GM21528 (cell line): ENCODE results near the gene CDH11.

Experiments used
- ATAC-seq: cut with Tn5 transposase; IDR thresholded peaks from one replicate; pipeline ENCODE4 v1.9.1; 2021; ENCODE audit warnings: mild to moderate bottlenecking, moderate library complexity; ENCODE audit not compliant: unreplicated experiment, low FRiP score

The CDH11 gene, protein sequence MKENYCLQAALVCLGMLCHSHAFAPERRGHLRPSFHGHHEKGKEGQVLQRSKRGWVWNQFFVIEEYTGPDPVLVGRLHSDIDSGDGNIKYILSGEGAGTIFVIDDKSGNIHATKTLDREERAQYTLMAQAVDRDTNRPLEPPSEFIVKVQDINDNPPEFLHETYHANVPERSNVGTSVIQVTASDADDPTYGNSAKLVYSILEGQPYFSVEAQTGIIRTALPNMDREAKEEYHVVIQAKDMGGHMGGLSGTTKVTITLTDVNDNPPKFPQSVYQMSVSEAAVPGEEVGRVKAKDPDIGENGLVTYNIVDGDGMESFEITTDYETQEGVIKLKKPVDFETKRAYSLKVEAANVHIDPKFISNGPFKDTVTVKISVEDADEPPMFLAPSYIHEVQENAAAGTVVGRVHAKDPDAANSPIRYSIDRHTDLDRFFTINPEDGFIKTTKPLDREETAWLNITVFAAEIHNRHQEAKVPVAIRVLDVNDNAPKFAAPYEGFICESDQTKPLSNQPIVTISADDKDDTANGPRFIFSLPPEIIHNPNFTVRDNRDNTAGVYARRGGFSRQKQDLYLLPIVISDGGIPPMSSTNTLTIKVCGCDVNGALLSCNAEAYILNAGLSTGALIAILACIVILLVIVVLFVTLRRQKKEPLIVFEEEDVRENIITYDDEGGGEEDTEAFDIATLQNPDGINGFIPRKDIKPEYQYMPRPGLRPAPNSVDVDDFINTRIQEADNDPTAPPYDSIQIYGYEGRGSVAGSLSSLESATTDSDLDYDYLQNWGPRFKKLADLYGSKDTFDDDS

DNA sequence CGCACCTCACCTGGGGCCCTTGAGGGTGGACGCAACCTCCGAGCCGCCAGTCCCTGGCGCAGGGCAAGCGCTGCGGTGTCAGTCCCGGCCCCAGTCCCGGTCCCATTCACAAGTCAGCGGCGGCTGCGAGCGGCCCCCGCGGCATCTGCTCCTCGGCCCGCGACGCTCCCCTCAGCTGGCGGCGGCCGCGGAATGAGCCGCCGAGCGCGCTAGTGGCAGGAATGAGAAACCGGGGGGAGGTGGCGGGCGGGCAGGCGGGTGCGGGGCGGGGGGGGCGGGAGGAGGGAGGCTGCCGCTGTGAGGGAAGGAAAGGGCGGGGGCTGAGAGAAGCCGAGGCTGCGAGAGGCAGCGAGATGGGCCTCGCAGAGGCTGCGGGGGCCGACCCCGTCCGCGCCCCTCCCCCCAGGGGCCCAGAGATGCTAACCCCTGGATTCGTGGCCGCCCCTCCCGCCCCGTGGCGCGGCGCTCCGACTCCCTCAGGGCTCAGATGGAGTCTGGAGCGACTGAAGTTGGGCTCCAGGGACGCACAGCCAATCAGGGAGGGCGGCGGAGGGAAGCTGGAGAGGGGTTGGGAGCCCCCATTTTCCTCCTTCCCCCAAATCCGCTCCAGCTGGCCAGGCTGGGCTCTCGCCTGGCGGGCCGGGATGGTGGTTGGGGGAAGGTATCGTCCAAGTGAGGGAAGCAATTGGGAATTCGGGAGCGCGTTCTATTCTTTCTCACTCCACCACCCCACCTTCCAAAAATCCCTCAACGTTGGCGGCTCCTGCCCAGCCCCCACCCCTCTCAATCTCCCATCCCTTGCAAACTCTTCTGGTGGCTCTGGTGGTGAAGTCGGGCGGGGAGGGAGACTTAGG is at the start of gene CDH11:
CDH11 (minus strand) TSS at position 194 of the 854 bp plus-strand sequence. CDS start 117,194 bp downstream, outside the sequence.
- ATAC-seq: no peak

DNA sequence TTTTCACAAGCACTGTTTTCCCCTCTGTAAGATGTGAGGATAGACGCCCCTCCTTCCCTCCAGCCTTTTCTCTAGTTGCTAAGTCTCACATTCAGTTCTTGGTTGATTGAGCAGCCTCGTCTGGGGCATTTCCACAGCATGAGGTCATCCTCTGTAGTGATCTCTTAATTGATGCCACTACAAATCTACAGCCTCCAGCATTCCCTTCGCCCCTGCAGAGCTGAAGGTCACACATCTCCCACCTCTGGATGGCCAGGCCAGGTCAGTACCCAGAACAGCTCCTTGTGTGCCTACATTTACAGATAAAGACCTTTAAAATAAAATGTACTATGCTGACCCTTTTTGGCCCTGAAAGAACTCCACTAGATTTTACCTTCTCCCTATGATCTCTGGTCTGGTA is 32.5 kb upstream of the CDH11 start:
- ATAC-seq: no peak

DNA sequence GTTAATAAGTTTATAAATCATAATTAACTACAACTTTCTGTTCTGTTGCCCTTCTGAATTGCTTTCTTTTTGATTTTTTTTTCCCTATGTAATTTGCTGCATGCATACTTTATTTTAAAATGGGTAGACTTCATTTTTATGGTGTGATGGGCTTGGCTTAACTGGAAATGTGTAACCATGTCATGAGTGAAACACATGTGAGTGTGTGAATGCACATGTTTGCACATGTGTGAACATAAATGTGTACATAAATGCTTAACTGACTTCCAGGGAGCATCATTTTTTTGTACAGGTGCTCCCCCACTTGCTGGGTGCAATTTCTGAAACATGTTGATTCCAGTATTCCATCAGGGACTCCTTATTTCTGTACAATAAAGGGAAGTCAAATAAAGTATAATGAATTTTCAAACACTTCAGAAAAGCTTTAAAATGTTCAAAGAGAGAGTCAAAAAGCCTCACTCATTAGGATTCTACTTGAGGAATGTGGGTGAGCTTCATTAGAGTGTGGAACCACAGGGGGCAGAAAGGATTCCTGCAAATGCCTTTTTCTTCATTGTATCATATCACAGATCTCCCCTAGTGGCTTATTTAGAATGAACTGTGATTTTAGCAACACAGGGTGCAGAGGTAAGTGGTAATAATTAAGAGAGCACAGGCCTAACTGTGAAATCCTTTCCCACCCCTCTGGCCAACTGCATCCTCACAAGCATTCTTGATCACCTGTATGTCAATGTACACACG is 31.7 kb upstream of the CDH11 start:
- no peak for ATAC-seq

DNA sequence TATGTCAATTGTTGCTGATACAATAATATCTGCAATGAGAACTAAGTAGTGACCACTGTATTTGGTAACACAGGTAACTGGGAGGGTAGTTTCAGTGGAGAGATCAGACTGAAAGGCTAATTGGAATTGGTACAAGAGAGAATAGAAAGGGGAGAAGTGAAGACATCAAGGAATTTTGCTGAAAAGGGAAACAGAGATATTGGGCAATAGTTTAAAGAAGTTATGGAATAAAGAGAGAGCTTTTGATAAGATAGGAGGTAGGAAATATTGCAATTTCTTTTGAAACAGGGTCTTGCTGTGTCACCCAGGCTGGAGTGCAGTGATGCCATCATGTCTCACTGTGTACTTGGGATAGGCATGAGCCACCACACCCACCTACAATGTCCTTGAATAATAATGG is 26.9 kb upstream of the CDH11 start:
- ATAC-seq: no peak

DNA sequence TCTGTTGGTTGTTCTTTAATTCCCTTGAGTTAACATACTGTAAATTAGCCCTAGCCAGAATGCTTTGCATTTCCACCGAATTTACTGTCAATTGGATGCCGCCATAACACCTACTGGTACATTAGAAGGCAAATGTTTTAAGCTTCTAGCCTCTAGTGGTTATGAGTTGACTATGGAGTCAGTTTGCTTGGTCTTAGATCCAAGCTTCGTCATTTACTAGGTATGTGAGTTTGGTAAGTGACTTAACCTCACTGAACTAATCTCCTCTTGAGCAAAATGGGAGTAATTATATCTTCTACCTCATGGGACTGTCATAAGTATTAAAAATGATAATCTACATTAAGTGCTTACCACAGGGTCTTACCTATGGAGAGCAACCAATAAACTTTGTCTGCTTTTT is 20.4 kb upstream of the CDH11 start:
- ATAC-seq: no peak

DNA sequence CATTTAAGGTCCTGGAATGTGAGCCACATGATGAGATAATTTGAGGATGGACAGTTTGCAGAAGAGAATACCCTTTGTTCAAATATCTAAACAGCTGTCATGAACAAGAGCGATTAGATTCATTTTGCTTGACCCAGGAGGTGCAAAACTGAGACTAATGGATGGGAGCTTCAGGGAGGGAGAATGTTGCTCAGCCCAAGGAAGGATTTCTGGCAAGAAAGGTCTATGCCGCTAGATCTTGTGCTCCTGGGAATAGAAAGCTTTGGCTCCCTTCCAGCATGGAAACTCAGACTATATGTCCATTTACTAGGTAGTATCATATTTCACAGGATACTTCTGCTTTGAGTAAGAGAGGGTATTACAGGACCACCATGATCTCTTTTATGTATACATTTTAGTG is 14.8 kb upstream of the CDH11 start:
- no peak for ATAC-seq

DNA sequence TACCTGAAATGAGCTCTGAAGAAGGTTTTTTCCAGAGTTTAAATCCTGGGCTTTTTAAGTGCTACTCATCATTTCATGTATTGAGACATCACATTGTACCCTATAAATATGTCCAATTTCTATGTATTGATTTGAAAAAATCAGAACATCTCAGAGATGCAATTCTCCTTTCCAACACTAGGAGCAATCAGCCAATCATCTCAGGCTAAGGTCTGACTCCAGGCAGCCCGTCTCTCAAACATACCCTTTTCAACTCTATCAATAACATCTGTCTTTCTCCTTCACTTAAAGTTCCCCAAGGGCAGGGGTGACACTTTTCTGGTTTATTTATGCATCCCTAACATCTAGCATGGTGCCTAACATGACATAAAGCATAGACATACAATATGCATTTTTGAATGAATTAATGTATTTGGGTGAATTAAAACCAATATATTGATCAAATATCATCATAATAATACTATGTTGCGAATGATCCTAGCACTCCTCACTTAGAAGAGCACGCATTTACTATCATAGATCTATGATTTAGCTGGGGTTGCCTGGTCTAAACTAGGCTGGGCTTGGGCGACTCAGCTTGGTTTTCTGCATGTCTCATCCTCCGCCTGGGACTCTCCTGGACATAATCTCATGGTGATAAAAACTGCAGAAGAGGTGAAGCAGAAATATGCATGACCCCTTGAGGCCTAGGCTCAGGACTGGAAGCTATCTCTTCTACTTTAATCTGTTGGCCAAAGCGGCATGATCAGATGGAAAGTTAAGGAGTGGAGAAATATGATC is 5.2 kb upstream of the CDH11 start:
- no peak for ATAC-seq

DNA sequence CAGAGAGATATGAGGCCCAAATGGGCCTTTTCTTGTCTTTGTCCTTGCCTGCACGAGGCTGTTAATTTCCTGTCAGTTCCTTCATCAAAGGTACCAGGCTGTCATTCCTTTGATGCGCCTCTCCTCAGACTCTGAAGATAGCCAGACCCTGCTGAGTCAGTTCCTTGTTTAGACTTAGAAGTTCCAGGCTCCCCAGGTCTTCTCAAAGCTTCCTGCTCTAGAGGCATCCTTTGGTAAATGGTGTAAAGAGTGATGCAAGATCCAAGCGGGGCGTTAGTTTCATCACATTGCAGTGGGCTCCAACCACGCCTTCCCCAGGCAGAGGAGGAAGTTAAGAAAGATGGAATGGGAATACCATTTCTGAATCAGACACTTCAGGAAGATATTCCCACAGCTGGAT is 4.0 kb upstream of the CDH11 start:
- no peak for ATAC-seq

DNA sequence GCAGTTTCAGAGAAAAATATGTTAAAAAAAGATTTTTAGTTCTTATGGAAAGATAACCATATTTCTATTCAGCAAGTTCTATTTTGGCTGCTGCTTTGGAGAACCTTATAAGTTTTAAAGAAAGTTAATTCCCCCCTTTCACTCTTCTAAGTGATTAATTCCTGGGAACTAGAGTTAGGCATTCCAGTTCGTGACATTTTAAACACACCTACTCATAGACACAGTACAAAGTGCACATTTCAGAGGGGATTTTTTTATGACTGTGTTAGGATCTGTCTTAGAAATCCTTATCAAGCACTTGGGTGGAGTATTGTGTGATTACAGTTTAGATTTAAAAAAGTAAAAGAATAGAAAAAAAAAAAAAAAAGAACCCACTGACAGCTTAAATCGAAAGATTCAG is 3.5 kb upstream of the CDH11 start:
- no peak for ATAC-seq

DNA sequence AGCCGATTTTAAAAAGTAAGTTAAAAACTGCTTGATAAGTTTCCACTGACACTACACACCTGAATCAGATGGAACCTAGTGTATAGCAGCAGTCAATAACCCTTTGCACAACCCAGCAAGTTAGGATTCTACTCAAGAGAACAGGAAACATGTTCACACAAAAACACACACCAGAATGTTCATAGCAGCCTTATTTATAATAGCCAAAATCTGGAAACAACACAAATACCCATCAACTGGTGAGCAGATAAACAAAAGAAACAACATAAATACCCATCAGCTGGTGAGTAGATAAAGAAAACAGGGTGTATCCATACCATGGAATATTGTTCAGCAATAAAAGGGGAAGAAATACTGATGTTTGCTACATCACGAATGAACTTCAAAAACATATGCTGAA is 2.7 kb upstream of the CDH11 start:
- ATAC-seq: no peak

DNA sequence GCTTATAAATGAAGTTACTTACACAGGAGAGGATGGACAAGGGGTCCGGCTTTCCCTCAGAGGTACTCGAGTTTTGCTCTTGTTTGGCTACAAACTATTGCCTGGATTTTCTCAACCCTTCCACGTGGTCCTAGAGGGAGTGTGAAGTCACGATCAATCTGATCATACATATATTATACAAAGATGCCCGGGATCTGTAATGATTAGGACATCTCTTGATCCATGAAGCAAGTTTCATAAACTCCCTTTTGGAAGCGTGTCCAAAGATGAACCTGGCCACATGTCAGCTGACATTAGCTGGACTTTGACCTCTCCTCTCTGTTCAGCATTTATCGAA is 2.3 kb upstream of the CDH11 start:
- no peak for ATAC-seq

DNA sequence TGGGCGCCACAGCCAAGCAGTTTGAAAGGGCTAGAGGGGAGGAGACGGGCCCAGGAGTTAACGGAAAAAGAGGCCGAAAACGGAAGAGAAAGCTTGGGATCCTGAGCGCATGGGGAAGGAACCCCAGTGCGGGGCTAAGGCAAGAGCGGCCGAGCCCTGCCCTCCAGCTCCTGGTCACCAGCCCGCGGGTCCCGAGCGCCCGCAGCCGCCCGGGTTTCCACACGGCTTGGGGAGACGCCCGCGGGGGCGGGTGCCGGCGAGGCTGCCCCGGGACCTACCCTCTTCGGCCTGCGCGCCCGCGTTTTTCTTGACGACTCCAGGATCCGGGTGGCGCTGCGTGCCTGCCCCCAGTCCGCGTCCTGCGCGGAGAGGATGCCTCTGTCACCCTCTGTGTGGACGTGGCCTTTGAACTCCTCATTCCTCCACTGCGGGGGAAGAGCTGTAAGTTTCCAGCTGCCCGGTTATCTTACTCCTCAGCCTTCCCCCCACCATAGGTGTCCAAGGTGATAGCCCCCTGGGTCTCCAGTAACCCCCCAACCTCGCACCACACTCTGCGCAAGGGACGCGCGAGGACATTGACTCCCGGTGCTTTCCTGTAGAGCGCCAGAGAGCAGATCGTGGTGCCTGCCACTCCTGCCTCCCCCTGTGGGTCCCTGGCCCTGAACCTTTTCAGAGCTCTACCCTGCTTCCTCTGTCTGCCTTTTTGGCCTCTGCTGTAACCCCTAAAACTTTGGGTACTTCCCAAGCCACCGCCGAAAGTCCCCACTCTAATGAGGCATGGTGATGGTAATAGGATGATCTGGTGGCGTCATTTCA is 1.7 kb upstream of the CDH11 start:
- no peak for ATAC-seq

DNA sequence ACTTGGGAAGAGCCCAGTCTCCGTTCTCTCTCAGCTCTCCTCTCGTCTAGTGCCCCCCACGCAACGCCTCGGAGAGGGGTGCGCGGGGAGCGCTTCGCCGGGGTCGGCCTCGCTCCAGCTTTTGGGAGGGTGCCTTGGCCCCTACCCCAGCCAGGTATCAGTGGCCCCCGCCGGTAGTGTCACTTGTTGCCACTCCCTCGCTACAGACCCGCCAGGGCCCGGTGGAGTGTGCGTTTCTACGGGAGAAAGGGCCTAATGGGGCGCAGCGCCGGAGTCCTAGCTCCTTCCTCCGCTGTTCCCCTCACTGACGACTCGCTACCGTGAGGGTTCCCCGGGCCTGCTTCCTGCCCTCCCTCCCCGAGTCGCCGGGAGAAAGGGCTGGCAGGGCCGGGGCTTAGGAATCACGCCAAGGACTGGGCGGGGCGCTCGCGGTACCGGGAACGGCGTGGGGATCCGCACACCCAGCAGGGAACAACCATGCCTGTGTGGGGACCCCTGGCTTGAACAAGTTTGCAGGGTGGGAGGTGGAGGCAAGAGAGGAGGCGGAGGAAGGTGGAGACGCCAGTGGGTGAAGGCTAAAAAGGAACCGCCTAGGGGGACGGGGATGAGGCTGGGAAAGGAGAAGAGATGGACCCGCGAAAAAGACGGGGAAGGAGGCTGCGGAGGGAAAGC is 997 bp upstream of the CDH11 start:
- ATAC-seq: no peak

DNA sequence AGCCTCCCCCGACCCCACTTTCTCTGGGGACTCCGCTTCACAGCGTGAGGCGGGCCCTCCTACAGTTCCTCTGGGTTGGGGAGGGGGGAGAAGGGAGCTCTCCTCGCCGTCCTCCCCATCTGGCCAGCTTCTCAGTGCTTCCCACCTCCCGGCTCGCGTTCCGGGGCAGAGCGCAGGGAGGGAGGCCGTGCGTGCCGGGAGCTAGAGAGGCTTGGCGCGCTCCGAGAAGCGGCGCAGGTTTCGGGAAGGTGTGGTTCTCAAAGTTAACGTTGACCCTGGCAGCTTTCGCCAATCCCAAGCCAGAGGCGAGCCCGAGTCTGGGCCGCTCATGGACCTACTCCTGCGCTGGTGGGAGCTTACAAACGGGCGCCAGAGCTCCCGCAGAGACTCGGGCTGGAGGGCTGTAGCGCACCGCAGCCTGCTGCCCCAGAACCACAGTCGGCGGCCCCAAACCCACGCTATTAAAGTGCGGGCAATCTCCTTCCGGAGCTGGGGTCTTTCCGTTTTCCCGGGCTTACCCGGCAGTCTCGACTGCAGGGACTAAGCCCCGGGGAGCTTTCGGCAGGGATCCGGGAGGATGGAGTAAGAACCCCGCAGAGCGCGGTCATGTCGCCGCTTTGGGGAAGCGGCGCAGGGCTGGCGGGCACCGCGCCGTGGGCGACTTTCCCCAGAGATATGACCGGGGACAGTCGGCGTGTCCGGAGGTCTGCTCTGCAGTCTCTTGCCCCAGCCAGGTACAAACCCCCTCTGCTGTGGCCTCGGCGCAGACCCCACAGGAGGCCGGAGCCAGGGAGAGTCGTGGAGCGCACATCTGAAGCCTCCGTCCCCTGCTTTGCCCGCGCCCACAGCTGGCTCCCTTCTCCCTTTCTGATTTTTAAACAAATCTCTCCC is 787 bp downstream of the CDH11 start:
- ATAC-seq: no peak

DNA sequence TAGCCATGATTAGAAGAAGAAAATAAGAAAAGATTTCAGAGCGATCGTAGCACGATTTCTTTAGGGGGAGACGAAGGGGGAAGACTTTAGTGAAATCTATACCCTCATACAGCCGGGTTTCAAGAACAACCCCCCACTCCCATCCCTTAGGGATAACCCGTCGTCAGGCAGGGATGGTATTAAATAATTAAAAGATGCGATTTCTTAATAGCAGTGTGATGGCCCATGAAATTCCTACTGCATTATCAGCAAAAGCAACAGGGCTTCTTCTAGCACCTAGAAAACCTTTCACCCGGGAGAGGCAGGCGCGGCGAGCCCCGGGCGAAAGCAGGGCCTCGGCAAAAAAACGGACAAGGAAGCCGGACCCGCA is 1.4 kb downstream of the CDH11 start:
- ATAC-seq: no peak

DNA sequence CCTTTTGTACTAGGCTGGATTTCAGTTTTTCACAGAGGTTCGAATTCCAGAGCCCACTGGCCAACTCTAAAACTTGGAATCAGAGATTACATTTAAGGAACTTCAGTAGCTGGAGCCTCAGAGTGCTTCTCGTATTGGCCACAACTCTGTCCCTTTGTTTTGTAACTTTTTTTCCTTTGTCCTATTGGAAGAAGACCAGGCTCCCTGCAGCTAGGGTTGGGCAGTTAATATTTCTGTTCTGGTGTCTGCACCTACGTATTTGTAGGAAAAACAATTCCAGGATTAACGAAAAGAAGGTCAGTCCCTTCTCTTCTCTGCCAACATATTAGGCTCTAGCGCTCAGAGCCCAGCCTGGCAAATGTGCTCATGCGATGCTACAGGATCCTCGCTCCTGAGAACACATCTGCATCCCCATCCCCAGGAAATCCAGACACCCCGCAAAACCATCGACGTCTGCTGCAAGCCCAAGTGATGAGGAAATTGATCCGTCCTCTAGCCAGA is 1.9 kb downstream of the CDH11 start:
- ATAC-seq: no peak

DNA sequence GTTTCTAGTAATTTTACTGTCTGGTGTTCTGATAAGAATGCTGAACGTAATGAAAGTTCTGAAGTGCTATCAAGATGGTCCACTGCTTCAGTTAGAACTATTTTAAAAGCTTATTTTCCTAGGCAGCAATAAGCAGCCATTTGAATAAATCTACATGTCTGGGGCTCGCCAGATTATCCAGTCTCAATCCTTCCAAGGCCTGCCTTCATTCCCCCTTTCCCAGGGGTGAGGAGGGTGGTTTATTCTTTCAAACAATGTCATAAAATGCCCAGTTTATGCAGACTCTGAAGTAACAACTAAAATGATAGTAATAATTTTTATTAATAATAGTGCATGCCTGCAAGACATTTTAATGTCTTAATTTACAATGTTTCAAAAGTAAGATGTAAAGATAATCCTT is 2.4 kb downstream of the CDH11 start:
- no peak for ATAC-seq
